HG03196 (cell line): ENCODE measurements around the gene ANK3.

Experiments used
- ATAC-seq: cut with Tn5 transposase; IDR thresholded peaks from one replicate; pipeline ENCODE4 v1.9.1; 2021; ENCODE audit not compliant: unreplicated experiment

ANK3 gene

DNA sequence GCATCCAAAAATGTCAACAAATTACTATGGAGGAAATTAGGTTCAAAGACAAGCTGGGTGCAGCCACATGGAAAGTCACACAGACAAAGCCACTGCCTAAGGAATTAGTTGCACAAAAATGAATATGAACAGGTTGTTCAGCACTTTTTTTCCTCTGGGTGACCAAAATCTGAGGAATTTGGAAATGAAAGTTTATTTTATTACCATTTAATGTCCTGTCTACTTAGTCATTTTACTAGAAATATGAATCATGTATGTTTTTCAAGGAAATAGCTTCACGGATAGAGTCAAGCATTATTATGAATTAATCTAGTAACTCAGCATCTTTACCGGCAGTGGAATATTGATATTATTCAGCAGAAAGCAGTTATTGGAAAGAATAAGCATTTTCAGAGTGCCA lies 106.3 kb downstream of the ANK3 start:
- ATAC-seq: no peak

DNA sequence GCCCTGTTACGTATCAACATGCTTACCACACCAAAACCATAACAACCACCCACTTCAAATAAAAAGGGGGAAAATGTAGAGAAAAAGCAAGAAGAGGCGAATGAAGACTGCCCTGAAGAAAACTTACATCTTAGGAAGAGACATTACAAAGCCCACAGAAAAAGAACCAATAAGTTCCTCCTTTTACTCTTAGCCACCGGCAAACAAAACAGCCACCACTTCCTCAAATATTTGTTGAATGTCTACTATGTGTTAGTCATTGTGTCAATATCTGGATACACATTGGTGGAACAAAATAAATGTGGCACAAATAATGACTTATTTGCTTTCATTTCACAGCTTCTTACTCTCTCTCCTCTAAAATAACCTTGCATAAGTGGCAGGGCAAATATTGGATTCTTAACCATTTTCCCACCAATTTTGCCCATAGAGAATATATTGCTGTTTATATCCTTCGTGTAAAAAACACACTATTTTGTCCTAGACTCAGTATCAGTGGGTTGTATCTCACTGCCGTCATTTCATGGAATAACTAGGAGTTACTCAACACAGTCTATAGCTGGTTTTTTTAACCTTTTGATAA lies 106.8 kb downstream of the ANK3 start:
- ATAC-seq: no peak

DNA sequence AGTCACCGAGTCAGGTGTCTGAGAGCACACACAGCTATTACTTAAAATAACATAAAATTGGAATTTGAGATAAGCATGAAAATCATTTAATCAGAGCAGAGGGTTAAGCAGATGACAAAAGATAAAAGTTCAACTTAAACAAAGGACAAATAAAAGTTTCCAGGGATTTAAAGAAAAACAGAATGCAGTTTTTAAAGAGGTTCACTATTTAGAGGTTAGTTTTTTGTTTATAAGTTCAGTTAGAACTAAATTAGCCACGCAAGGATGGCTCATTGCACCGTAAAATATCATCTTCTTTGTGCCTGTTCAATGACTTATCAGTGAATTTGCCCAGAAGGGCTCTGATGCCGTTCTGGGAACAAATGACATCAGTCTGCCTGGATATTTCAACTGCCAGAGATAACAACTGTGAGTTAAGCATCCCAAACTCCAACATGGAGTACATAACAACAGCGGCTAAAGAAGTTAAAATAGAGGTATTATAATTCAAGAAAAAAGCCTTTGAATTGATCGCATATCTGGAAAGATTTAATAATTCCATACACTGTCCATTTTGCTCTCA lies 107.8 kb downstream of the ANK3 start:
- no peak for ATAC-seq

DNA sequence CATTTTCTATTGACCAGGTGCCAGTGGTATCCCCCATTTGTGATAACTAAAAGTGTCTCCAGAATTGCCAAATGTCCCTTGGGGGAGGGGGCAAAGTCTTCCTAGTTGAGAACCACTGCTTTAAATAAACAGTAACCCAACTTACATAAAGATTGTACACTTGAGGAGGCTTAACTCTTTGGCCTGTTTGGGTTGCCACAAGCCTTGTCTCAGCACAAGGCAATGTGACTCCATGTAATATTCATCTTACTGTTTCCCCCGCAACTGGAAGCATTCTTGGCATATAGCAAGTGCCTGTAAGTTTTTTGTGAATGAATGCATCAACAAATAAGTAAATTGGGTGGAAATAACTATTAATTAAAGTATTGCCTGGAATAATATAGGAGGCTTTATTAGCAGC lies 108.3 kb downstream of the ANK3 start:
- no peak for ATAC-seq

DNA sequence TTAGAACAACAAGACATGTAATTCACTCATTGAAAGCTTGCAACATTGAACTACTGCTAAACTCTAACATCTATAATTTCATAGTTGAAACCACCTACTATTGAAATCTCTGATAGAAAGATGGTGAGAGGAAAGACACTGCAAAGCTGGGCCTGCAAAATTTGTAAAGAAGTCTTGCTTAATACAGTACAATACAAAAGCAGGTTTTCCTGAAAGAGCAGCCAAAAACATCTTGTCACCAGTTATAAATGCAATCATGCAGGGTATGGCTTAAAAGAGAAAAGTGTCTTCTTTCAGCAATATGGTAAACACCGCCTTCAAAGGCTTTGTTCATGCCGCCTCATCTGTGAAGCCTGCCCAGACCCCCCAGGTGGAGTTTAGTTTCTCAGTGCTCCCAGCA lies 109.2 kb downstream of the ANK3 start:
- ATAC-seq: no peak

GRCh38 chr10:60277656-60278055 lies 112.0 kb downstream of the ANK3 start:
- ATAC-seq: no peak

DNA sequence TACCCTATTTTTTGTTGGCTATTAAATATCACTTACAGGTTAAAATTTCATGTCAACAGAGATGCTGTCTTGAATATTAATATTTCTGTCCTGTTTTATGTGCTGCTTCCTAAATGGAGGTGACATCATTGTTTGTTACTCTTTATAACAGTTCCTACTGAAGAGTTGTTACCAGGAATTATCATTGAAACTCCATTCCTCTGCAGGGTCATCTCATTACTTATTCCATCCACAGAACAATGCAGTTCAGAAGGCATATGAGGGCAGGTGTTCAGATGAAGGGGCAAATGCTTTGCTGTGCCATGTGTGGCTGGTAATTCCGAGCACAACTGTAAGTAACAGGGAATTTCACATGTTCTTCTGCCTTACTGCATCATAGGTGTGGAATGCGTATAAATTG lies 113.4 kb downstream of the ANK3 start:
- ATAC-seq: no peak

DNA sequence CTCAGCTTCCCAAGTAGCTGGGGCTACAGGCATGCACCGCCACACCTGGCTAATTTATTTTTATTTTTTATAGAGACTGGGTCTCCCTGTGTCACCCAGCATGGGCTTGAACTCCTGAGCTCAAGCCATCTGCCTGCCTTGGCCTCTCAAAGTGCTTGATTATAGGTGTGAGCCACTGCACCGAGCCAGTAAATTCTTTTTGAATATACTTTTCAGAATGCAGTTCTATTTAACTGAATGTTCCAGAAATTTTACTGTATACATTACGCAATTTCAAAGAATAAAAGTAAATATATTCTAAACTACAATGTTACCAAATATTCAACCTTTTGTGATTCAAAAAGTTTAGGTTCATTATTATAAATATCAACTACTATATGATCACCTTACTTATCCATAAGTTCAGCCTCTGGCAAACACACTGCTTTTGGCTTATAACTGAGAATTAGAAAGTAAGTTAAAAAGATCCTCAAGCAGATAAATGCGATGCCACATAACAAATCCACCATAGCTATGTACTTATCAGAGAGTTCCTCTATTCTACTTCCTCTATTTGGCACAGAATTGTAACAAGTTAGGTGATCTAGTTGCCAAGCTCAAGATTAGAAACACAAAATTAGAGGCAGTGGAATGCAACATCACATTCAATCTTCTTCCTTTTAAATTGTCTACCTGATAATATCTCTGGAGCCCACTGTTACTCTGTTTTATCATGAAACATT lies 118.2 kb downstream of the ANK3 start:
- ATAC-seq: no peak

DNA sequence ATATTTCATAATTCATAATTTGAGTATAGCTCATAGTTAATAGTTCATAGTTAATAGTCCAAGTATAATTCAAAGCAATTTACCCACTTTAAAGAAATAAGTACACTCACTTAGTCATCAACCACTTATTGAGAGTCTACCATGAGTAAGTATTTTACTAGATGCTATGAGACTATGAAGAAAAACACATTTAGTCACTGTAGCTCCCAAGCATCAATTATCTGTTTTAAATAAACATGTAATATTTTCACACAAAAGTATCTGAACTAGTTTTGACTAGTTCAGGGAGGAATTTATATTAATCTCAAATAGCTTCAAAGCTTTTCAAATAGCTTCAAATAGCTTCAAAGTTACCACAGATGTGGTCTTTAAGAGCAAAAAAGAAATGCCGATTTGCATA lies 119.2 kb downstream of the ANK3 start:
- ATAC-seq: no peak

DNA sequence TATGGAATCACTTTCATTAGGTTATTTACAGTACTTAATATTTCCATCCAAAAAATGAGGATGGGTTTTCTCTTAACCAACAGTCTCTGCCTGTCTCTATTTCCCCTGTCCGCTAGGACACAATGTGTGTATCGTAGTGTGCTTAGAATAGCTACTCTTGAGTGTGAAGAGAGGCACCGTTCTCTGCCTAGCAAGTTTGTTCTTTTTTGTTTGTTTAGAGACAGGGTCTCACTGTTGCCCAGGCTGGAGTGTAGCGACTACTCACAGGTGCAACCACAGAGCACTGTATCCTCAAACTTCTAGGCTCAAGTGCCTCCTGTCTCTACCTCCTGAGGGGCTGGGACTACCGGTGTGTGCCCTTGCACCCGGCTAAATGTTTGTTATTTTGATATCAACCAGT lies 121.9 kb downstream of the ANK3 start:
- no peak for ATAC-seq

GRCh38 chr10:60266513-60266912 lies 123.2 kb downstream of the ANK3 start:
- no peak for ATAC-seq

DNA sequence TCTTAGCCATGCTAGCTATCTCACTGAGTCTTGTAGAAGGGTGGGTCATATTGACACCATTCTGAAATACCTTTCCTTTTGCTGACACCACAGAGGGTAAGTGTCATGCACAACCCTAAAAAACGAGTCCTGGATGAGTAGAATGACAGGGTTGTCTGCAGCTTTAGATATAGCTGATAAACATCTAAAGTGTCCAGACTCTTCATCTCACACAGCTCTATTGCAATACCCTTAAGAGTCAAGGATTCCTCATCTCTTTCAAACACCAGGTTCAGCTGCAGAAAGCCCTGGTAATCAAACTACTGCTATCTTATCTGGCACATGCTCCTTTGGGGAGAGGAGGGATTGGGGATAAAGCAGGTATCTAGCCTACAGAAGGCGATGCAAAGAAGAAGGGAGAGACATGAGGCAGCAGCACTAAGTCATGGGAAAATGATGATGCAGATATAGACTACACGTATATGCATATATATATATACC lies 127.0 kb downstream of the ANK3 start:
- ATAC-seq: no peak

DNA sequence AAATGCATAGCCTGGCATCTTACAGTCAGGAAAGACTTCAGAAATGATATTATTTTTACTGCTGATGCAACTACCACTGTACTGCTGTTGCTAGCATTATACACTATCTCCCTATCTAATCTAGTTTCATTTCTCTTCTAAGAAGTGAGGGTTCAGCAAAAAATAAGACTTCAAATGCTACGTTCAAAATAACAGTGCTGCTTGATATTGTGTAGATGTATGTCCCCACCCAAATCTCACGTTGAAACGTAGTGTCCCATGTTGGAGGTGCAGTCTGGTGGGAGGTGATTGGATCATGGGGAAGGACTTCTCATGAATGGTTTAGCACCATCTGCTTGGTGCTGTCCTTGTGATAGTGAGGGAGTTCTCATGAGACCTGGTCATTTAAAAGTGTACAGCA lies 129.4 kb downstream of the ANK3 start:
- ATAC-seq: no peak

DNA sequence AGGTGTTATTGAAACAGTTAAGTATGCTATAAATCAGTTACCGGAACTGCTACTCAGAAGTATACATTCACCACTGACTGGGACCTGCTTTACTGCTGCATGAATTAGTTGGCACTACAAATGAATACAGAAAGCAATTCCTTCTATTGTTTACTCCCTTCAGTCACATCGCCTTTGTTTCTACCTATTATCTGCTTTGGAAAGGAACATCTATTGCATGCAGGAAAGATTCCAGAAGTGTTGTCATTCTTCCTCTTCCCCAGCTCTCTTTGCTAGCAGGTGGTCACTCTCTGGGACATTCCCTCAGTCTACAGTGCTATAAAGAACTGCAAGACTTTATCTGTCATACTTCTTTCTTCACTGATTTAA lies 131.3 kb downstream of the ANK3 start:
- no peak for ATAC-seq

DNA sequence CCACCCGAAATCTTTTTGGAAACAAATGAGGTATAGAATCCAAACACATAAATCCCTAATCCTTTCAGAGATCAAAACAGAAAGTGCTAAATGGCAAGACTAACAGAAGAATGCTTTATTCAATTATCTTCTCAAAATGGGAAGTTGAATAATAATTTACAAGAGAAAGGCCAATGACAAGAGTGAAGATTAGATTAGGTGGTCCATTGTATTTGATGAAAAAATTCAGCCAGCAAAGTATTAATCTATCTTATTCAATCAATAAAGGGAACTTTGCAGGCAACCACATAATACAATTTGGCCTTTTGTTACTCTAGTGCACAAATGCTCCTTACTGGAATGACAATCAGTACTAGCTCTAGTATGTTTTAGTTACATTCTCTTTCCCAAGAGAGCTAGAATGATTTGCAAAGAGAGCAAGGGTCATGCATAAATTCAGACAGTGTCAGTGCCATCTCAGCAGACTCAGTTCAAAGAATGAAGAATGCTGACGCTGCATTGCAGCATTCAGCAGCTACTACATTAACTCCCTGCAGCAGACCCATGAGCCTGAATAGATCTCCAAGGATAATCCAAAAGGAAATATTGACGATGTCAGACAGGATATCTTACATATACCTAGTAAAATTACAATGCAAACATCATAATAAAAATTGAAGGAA lies 131.8 kb downstream of the ANK3 start:
- no peak for ATAC-seq

DNA sequence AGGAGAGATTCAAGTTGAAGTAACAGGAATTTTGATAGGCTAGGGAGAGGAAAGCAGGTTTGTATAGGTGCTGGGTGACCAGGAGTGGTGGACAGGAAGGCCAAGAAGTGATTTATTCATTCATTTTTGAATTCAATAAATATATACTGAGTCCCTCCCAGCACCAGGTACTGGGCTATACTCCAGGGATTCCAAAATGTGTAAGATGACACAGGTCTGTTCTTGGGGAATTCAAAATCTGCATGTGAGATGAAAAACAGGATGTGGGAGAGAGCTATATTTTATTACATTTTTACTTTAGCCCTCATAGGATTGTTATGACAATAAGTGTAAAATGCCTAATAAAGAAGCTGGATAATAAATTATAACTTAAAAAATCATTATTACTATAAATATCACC lies 134.9 kb downstream of the ANK3 start:
- no peak for ATAC-seq

GRCh38 chr10:60253484-60253883 lies 136.2 kb downstream of the ANK3 start:
- no peak for ATAC-seq

DNA sequence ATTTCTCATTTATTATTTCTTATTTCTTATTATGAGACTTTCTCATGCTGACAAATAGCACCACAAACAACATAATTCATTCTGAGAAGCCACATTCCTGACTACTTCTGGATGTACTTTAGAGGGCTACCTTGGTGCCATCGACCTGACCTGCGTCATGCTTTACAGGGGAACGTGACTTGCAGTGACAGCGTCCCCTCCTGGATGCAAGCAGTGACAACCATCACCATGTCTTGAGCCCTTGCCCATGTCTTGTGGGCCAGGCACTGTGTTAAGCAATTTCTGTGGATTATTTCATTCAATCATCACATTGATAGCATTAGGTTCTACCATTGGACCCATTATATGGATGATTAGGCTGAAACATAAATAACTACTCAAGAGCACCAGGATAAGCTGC lies 137.0 kb downstream of the ANK3 start:
- ATAC-seq: no peak

DNA sequence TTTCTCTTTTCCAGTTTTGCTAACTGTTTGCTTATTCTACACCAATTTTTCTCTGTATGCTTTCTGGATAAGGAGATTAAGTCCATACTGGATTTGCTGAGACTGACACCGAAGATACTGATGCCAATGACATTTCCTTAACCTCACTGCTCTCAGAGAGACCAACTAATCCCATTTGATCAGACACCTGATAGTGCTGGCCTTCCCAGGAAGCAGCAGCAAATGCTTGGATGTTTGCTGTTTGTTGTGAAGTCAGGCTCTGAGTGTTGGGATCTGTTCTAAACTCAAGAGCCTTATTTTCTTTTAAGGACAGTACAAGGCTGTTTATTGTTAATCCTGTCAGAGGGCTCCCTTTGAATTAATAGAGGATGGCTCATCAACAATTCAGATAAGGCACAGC lies 143.3 kb downstream of the ANK3 start:
- no peak for ATAC-seq

GRCh38 chr10:60239228-60239627 lies 150.4 kb downstream of the ANK3 start:
- no peak for ATAC-seq

DNA sequence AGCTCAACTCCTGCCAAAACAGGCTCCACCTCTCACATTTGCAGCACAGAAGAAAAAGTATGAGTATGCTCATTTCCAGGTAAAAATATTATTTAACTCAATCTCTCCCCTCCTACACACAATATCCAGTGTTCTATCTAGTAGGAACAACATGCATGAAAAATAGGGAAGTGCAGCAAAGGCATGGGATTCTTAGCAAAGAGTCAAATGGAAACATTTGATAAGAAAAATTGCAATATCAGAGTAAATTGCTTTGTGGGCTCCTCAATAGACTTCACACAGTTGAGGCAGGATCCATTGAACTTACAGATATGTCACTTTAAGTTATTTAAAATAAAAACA lies 150.9 kb downstream of the ANK3 start:
- ATAC-seq: no peak
